Measurements from ENCODE around the gene ZFAND2B. TPM values are rescaled to one million over a fixed set of nuclear protein-coding genes. Genes with fewer than 3 reads are reported as not detected.

Gene ZFAND2B
- total and polyA plus RNA-seq, 2 experiments from 2014 or later: 58.1 to 65.4 TPM

GRCh38 chr2:219230059-219230540, 23.5 kb downstream of the ZFAND2B start:
- Histone ChIP-seq H3K79me2 (peaks cover 49% of the 10 kb centered on the region), H3K36me3 (replicated peaks; ENCODE audit: insufficient read depth, low read depth) (no peaks in the 10 kb centered on the region)
- TF ChIP-seq CTCF (IDR thresholded peaks at IDR 0.05; ENCODE audit: poor library complexity) (no peak), EZH2phosphoT487 (IDR thresholded peaks at IDR 0.05; ENCODE audit: low read depth, severe bottlenecking, unreplicated experiment) (no peak), EZH2 (IDR thresholded peaks at IDR 0.05; ENCODE audit: borderline replicate concordance) (no peak)

GRCh38 chr2:219234331-219234730, 27.7 kb downstream of the ZFAND2B start:
- Histone ChIP-seq H3K36me3 (replicated peaks; ENCODE audit: insufficient read depth, low read depth) (no peaks in the 10 kb centered on the region), H3K4me3 (no peak overlapping the region), H3K4me2 (no peak overlapping the region), H3K9me3 (ENCODE audit: low read depth) (no peaks in the 10 kb centered on the region), H3K4me1 (ENCODE audit: insufficient read depth) (peaks cover 7% of the 10 kb centered on the region), H4K20me1 (ENCODE audit: insufficient read depth, poor library complexity, severe bottlenecking) (no peaks in the 10 kb centered on the region), H2AFZ (no peak overlapping the region), H3K27me3 (no peaks in the 10 kb centered on the region), H3K27ac (no peak overlapping the region), H3K9me2 (replicated peaks; ENCODE audit: insufficient read depth) (no peaks in the 10 kb centered on the region), H3K79me2 (peaks cover 24% of the 10 kb centered on the region)
- TF ChIP-seq EZH2 (IDR thresholded peaks at IDR 0.05; ENCODE audit: borderline replicate concordance): no peak
- TF ChIP-seq EZH2phosphoT487 (IDR thresholded peaks at IDR 0.05; ENCODE audit: low read depth, severe bottlenecking, unreplicated experiment): no peak
- TF ChIP-seq CTCF (IDR thresholded peaks at IDR 0.05; ENCODE audit: poor library complexity): no peak
- DNase-seq (ENCODE audit: low spot score): no peak
- 98% methylated on average over 3 of the region's 3 CpGs for WGBS (ENCODE audit: low lambda C conversion rate, missing lambda C conversion rate)

More at GRCh38 chr2:219230059-219230540, 23.5 kb downstream of the ZFAND2B start:
- Histone ChIP-seq H3K4me2 (peak overlapping the region; percentile 85), H2AFZ (peak overlapping the region; percentile 65), H3K9me2 (replicated peaks; ENCODE audit: insufficient read depth) (no peaks in the 10 kb centered on the region), H4K20me1 (ENCODE audit: insufficient read depth, poor library complexity, severe bottlenecking) (no peaks in the 10 kb centered on the region), H3K27me3 (no peaks in the 10 kb centered on the region), H3K9me3 (ENCODE audit: low read depth) (no peaks in the 10 kb centered on the region), H3K27ac (peak overlapping the region; percentile 90), H3K4me1 (ENCODE audit: insufficient read depth) (peaks cover 16% of the 10 kb centered on the region), H3K4me3 (peak overlapping the region; percentile 78)
- DNase-seq (ENCODE audit: low spot score): peak; percentile 81
- WGBS (ENCODE audit: low lambda C conversion rate, missing lambda C conversion rate): 1% methylated on average over 24 of the region's 24 CpGs

GRCh38 chr2:219243291-219243761, 36.7 kb downstream of the ZFAND2B start:
- Histone ChIP-seq H3K27ac (no peak overlapping the region), H4K20me1 (ENCODE audit: insufficient read depth, poor library complexity, severe bottlenecking) (no peaks in the 10 kb centered on the region), H3K4me1 (ENCODE audit: insufficient read depth) (peaks cover 16% of the 10 kb centered on the region), H3K4me2 (no peak overlapping the region), H3K4me3 (no peak overlapping the region), H3K27me3 (no peaks in the 10 kb centered on the region), H3K79me2 (peaks cover 22% of the 10 kb centered on the region), H2AFZ (no peak overlapping the region), H3K9me2 (replicated peaks; ENCODE audit: insufficient read depth) (no peaks in the 10 kb centered on the region), H3K9me3 (ENCODE audit: low read depth) (no peaks in the 10 kb centered on the region), H3K36me3 (replicated peaks; ENCODE audit: insufficient read depth, low read depth) (no peaks in the 10 kb centered on the region)
- WGBS (ENCODE audit: low lambda C conversion rate, missing lambda C conversion rate): 91% methylated on average over 28 of the region's 28 CpGs
- TF ChIP-seq EZH2phosphoT487 (IDR thresholded peaks at IDR 0.05; ENCODE audit: low read depth, severe bottlenecking, unreplicated experiment) (no peak), CTCF (IDR thresholded peaks at IDR 0.05; ENCODE audit: poor library complexity) (no peak), EZH2 (IDR thresholded peaks at IDR 0.05; ENCODE audit: borderline replicate concordance) (no peak)
- no peak for DNase-seq (ENCODE audit: low spot score)

All from hepatocyte (in vitro differentiated cells).